Heart left ventricle (tissue), 16 donors: ENCODE measurements around the gene FBXO17. TPM values are rescaled to one million over a fixed set of nuclear protein-coding genes. Genes with fewer than 3 reads are reported as not detected.

Experiments used
- ATAC-seq, 4 donors: fragments of 200-7000 bp; cut with Tn5 transposase; one replicate each; pipeline ENCODE4 v1.9.1; 2020 to 2022; ENCODE audit warnings: moderate library complexity in 4 of 4, mild to moderate bottlenecking in 3 of 4, moderate number of reproducible peaks in 1 of 4
- DNase-seq, 5 donors: peaks; one replicate each; pipeline ENCODE4 v3.0.0-alpha.2; 2020
- H3K27ac ChIP-seq, 12 donors: fragments of 200-600 bp; sonication (generic) in 4 of 12; one replicate each; pipeline versions ENCODE4 v1.5.0 to v1.8.0; 2016 to 2022; ENCODE audit warnings: mild to moderate bottlenecking in 2 of 12
- H3K27me3 ChIP-seq, 9 donors: fragments of 200-600 bp; sonication (generic) in 2 of 9; one replicate each; pipeline versions ENCODE4 v1.5.1 to v1.8.0; 2016 to 2022; ENCODE audit warnings: mild to moderate bottlenecking in 3 of 9
- H3K36me3 ChIP-seq, 9 donors: fragments of 200-600 bp; sonication (generic) in 2 of 9; one replicate each; pipeline versions ENCODE4 v1.5.0 to v1.8.0; 2018 to 2022; ENCODE audit warnings: mild to moderate bottlenecking in 2 of 9
- H3K4me1 ChIP-seq, 12 donors: fragments of 200-600 bp; sonication (generic) in 4 of 12; one replicate each; pipeline versions ENCODE4 v1.5.0 to v1.8.0; 2016 to 2022; ENCODE audit warnings: mild to moderate bottlenecking in 3 of 12
- H3K4me3 ChIP-seq, 12 donors: fragments of 200-600 bp; sonication (generic) in 4 of 12; one replicate each; pipeline versions ENCODE4 v1.5.0 to v1.8.0; 2017 to 2022; ENCODE audit warnings: mild to moderate bottlenecking in 9 of 12, moderate library complexity in 4 of 12
- H3K9me3 ChIP-seq, 12 donors: fragments of 200-600 bp; sonication (generic) in 4 of 12; one replicate each; pipeline versions ENCODE4 v1.5.0 to v1.8.0; 2016 to 2022; ENCODE audit warnings: mild to moderate bottlenecking in 1 of 12
- POLR2A ChIP-seq, 2 donors: fragments of 450-650 bp; IDR thresholded peaks; one replicate each; pipeline ENCODE4 v1.6.1; 2017; ENCODE audit warnings: antibody characterized with exemption in 2 of 2, mild to moderate bottlenecking in 2 of 2, moderate library complexity in 2 of 2
- whole genome bisulfite sequencing, 4 donors: extraction: QIAGEN DNeasy Blood & Tissue Kit in 2 of 4; methylation state at CpG; one replicate each; pipeline versions ENCODE4 v1.1.5 to v1.1.7; 2013 to 2018; 5-methylcytosine and 5-hydroxymethylcytosine counted together
- intact Hi-C, 10 donors: fragments of 100-400 bp; cut with DNase I; formaldehyde crosslinking; loops; one replicate each; pipeline versions ENCODE4 v1.11.1 to v1.14.2; 2022
- long read RNA-seq, 3 donors: library from polyadenylated mRNA; unstranded; transcript quantifications; one replicate each; pipeline ENCODE4 v2.0.0, GENCODE V29; 2020 to 2021
- polyA plus RNA-seq, 2 donors: library from polyadenylated mRNA; stranded (reverse); fragments of 200-250 nt; gene quantifications; one replicate each; pipeline ENCODE4 v1.2.3, GENCODE V29; 2013
- total RNA-seq, 9 donors: library from RNA; depleted of rRNA in 2 of 9; stranded (reverse); fragments of >200 nt in 2 of 9; fragmentation: NEBNext Ultra II Directional in 3 of 9; extraction: Animal tissue kit (Norgen Biotek cat#: 25700) in 3 of 9; gene quantifications; one replicate each; pipeline versions ENCODE4 v1.1.0 to v1.2.4, GENCODE V29; 2016 to 2023
- TF ChIP-seq, protein P1 (sequence below), 12 donors: fragments of 200-600 bp; sonication (generic) in 4 of 12; IDR thresholded peaks; one replicate each; pipeline versions ENCODE4 v1.5.0 to v1.8.0; 2018 to 2022; ENCODE audit warnings: antibody characterized with exemption in 12 of 12, mild to moderate bottlenecking in 5 of 12
- donor health status: ischemic (EF 13 %, LVEDD 7.1; RV severe dilation, severe dysfunction).
- donor health status: healthy with polysubstance abuse.
- donor health status: DM: no; HTN: yes; CAD: no.
- donor health status: DM: no; HTN: no; CAD: no.
- donor health status: ischemic (EF 25% LVEDD 6.9; RV normal size, moderate dysfunction).
- donor health status: ischemic (EF 25% LVEDD 5.7; RV mildly dilated, moderate dysfunction).
- donor health status: healthy.
- donor health status: DM: yes; HTN: yes; CAD: no.
- donor health status: ischemic (EF 35%, LVEDD 5.7; RV mildly dilated, moderate dysfunction).
- donor health status: nonischemic (EF 11% LVEDD 7.7; RV severe dilation, severe dysfunction).
- donor health status: DM: yes; HTN: yes; CAD: no.
- donor health status: PGD.
- donor health status: ischemic (EF 29% LVEDD 5.4; RV normal size, mild dysfunction).
- donor health status: nonischemic (EF 23%, LVEDD 6.1; RV moderate dilation, normal function).

The FBXO17 gene
- total RNA-seq (1 to 10 TPM; 1.4 to 4.9 (median 2.5) TPM), polyA plus RNA-seq (1 to 10 TPM; 1.2 to 2.4 TPM)
- long read RNA-seq, donor 1, transcript FBXO17-201 (6 exons, 2,386 nt), result major isoform, 5 of 5 reads
- long read RNA-seq, donor 1, partial matches to known transcripts, result 0 of 5 reads
- long read RNA-seq, donor 1, other reads (novel, unspliced or antisense), result 0 of 5 reads
- long read RNA-seq, donor 2, partial matches to known transcripts, result 0 of 8 reads
- long read RNA-seq, donor 2, other reads (novel, unspliced or antisense), result 3 of 8 reads
- long read RNA-seq, donor 3, result 0 reads

DNA sequence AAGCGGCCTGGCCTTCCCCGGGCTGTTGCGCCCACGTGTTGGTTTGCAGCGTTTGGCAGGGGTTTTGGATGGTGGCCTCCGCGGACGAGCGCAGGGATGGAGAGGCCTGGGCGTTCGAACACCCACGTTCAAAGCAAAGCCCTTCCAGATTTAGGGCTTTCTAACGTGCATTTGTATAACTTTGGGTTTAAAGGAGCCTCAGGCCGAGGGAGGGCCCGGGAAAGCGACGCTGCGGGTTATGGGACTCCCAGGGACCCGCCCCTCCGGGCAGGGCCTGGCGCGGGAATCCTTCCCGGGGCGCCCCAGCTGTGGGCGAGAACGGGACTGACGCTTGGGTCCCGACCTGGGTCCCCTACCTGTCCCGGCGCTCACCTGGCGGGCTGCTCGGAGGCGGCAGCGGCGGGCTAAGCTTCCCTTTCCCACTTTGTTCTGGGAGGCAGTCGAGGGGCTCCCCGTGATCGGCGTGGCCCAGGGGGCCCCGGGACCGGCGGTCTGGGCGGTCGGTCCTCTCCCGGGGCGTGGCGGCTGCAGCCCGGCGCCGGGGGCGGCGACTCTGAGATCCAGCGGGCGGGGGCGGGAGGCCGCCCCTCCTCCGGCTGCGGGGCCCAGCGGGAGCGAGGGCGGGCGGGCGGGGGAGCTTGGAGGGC lies at the start of gene FBXO17:
Gene FBXO17 (minus strand): TSS at position 529 of the 647 bp plus-strand sequence. CDS start 25,423 bp downstream, outside the sequence.
- intact Hi-C loops, result no loop called here
- DNase-seq, result peak; percentile 43 to 75 (median 53)
- 2 to 14% (median 3%) methylated on average over 20 to 63 of the region's 63 CpGs for WGBS, 4 donors

DNA sequence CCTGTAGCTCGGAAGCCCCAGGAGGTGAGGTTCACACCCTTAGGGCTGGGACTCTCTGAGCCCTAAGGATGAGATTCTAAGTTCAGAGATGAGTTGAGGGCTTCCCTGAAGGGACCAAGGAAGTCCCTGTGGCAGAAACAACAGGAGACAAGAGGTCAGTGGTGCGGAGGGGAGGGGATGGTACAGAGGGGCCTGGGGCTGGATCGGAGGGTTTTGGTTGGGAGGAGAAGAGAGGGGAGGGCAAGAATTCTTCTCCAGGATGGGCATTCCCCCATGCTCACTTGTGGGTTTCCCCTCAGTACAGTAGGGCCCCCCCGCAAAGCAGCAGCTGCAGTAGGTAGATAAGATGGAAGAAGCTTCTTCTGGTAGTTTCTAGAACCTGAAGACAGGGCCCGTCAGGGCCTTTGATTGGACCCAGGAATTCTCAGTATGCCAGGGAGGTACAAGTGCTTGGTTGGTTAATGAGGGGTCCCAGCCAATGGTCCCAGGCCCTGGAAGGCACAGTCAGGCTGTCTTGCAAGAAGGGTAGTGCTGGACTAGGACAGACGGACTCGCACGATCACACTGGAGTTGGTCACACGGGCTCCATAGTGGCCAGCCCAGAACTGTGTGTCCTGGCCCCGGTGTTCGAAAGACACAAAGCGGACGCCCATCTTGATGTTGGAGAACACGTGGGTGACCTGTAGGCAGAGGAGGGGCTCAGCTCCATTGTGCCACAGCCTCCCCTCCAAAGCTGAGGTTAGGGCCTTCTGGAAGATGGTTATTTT lies 49.5 kb upstream of the FBXO17 start:
- TF ChIP-seq, protein P1, sequence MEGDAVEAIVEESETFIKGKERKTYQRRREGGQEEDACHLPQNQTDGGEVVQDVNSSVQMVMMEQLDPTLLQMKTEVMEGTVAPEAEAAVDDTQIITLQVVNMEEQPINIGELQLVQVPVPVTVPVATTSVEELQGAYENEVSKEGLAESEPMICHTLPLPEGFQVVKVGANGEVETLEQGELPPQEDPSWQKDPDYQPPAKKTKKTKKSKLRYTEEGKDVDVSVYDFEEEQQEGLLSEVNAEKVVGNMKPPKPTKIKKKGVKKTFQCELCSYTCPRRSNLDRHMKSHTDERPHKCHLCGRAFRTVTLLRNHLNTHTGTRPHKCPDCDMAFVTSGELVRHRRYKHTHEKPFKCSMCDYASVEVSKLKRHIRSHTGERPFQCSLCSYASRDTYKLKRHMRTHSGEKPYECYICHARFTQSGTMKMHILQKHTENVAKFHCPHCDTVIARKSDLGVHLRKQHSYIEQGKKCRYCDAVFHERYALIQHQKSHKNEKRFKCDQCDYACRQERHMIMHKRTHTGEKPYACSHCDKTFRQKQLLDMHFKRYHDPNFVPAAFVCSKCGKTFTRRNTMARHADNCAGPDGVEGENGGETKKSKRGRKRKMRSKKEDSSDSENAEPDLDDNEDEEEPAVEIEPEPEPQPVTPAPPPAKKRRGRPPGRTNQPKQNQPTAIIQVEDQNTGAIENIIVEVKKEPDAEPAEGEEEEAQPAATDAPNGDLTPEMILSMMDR (IDR thresholded peaks at IDR 0.05), result no peak
- TF ChIP-seq POLR2A (IDR thresholded peaks at IDR 0.05), result no peak
- DNase-seq, result no peak
- Histone ChIP-seq H3K9me3 (no peaks in the 10 kb centered on the region), H3K4me3 (no peak overlapping the region), H3K4me1 (no peaks in the 10 kb centered on the region), H3K27ac (no peak overlapping the region), H3K27me3 (peaks cover 0 to 7% (median 0%) of the 10 kb centered on the region in 9 donors), H3K36me3 (peaks cover 0 to 18% (median 0%) of the 10 kb centered on the region in 9 donors)
- 86 to 92% (median 91%) methylated on average over 13 to 14 of the region's 14 CpGs for WGBS, 4 donors
- intact Hi-C loops, result no loop called here
- ATAC-seq, result no peak

More for the DNA sequence above, at the start of gene FBXO17:
- H3K36me3 ChIP-seq, result no peaks in the 10 kb centered on the region
- peak; percentile 23 to 88 (median 63) for ATAC-seq
- H3K27ac ChIP-seq, result peak within 1 kb of the TSS; percentile 50 to 91 (median 78)
- H3K27me3 ChIP-seq, result peaks cover 0 to 18% (median 0%) of the 10 kb centered on the region in 9 donors
- H3K9me3 ChIP-seq, result peaks cover 0 to 7% (median 0%) of the 10 kb centered on the region in 12 donors
- peak within 1 kb of the TSS; percentile 42 to 75 (median 62) for H3K4me3 ChIP-seq
- TF ChIP-seq POLR2A (IDR thresholded peaks at IDR 0.05), result no peak
- TF ChIP-seq, protein P1 (IDR thresholded peaks at IDR 0.05), result no peak
- peaks cover 0 to 18% (median 6%) of the 10 kb centered on the region in 12 donors for H3K4me1 ChIP-seq

GRCh38 chr19:39021063-39021462 lies 45.5 kb upstream of the FBXO17 start:
- Histone ChIP-seq H3K4me1 (no peaks in the 10 kb centered on the region), H3K27me3 (no peaks in the 10 kb centered on the region), H3K36me3 (peaks cover 0 to 4% (median 0%) of the 10 kb centered on the region in 9 donors), H3K4me3 (no peak overlapping the region), H3K9me3 (no peaks in the 10 kb centered on the region), H3K27ac (no peak overlapping the region)
- WGBS, 4 donors, result 80 to 91% (median 88%) methylated on average over 4 of the region's 4 CpGs
- ATAC-seq, result no peak
- TF ChIP-seq POLR2A (IDR thresholded peaks at IDR 0.05), result no peak
- TF ChIP-seq, protein P1 (IDR thresholded peaks at IDR 0.05), result no peak
- no peak for DNase-seq
- intact Hi-C loops, result no loop called here

- WGBS, 4 donors, result 87 to 92% (median 90%) methylated on average over 4 of the region's 4 CpGs
- Histone ChIP-seq H3K4me3 (no peak overlapping the region), H3K9me3 (no peaks in the 10 kb centered on the region), H3K4me1 (no peaks in the 10 kb centered on the region), H3K27me3 (no peaks in the 10 kb centered on the region), H3K27ac (no peak overlapping the region), H3K36me3 (no peaks in the 10 kb centered on the region)
- DNase-seq (no peak), ATAC-seq (no peak)
- no peak for TF ChIP-seq POLR2A (IDR thresholded peaks at IDR 0.05)
- TF ChIP-seq, protein P1 (IDR thresholded peaks at IDR 0.05), result no peak
- intact Hi-C loops, result no loop called here
Observed at GRCh38 chr19:39017646-39018045, 42.1 kb upstream of the FBXO17 start.
